Stimulated activated CD4-positive, alpha-beta T cell treated with anti-CD3 and anti-CD28 coated beads, Interleukin-15, amount 100 ng/mL, for 24 hours (primary cell): ENCODE measurements around the gene PDGFRB.

ENCODE experiments used
- DNase-seq: peaks from one replicate; pipeline ENCODE4 v3.0.0-alpha.2; 2020

The PDGFRB gene

GRCh38 chr5:150162142-150162513, 6.5 kb upstream of the PDGFRB start:
- no peak for DNase-seq

GRCh38 chr5:150161242-150162141, 5.8 kb upstream of the PDGFRB start:
- DNase-seq, result peak; percentile 84

GRCh38 chr5:150160448-150161081, 4.9 kb upstream of the PDGFRB start:
- DNase-seq, result no peak

- no peak for DNase-seq
Observed at GRCh38 chr5:150159741-150160179, 4.1 kb upstream of the PDGFRB start.

GRCh38 chr5:150159031-150159430, 3.4 kb upstream of the PDGFRB start:
- DNase-seq, result no peak

- no peak for DNase-seq
Observed at GRCh38 chr5:150158170-150158949, 2.7 kb upstream of the PDGFRB start.

GRCh38 chr5:150157168-150157567, 1.5 kb upstream of the PDGFRB start:
- no peak for DNase-seq

- no peak for DNase-seq
Observed at GRCh38 chr5:150156540-150156939, 895 bp upstream of the PDGFRB start.

- no peak for DNase-seq
Observed at GRCh38 chr5:150156027-150156368, 353 bp upstream of the PDGFRB start.

DNA sequence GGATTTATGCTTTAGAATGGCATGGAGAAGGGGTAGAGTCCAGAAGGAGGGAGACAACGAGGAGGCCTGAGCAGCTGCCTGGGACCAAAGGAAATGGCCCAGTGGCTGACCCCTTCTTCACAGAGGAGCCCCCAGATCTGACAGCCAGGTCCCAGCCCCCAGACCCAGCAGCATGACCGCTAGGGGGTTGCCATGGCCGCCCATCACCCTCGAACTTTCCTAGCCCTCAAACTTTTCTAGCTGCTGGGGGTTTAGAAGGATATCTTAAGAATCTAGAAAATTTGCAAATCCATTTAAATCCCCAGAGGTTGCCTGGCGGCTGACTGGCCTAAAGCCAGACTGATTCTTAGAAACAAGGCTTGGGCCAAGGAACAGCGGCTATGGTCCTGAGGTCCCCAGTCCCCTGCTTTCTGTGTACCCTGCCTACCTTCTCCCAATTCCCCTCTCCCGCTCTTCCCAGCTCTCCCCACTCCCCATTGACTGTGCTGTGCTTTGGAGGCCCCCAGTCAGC, 972 bp downstream of the PDGFRB start:
- DNase-seq, result no peak

DNA sequence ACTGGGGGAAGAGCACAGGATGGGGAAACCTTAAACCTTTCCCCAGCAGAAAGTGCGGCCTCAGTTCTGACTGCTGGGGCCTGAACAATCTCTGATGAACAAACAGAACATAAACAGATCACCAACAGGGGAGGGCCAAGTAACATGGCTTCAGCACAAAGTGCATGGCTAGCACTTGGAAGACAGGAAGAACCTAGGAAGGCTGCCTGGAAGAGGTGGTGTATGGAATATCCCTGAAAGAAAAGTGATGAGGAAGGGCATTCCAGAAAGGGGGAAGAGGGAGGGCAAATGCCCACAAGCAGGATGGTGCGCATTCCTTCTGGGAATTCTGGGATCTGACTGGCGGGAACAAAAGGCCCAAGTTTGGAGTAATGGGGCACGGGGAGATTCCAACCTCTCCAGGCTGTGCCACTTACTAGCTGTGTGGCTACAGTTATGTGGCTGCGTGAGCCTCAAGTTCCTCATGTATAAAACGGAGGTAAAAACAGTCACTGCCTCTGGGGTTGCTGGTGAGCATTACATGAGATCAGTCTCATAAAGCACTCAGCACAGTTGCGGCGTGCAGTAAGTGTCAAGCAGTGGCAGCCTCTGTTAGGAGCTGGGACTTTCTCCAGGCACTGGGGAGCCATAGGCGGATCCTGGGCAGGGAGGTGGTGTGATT, 1.6 kb downstream of the PDGFRB start:
- DNase-seq, result no peak

DNA sequence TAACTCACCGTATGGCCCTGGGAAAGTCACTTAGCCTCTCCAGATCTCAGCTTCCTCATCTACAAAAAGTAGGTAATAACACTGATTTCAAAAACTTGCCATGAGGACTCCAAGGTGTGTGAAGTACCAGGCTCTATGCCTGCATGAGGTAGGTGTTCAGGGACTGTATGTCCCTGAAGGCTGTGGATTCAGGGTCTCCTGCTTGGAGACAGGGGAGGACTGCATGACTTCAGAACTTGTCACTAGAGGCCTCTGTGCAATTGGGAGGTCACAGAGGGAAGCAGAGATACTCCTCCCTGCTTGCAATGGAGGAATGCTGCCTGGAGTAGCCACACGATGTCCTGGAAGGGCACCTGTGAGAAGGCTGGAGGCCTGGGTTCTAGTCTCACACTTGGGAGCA, 2.2 kb downstream of the PDGFRB start:
- DNase-seq, result no peak

DNA sequence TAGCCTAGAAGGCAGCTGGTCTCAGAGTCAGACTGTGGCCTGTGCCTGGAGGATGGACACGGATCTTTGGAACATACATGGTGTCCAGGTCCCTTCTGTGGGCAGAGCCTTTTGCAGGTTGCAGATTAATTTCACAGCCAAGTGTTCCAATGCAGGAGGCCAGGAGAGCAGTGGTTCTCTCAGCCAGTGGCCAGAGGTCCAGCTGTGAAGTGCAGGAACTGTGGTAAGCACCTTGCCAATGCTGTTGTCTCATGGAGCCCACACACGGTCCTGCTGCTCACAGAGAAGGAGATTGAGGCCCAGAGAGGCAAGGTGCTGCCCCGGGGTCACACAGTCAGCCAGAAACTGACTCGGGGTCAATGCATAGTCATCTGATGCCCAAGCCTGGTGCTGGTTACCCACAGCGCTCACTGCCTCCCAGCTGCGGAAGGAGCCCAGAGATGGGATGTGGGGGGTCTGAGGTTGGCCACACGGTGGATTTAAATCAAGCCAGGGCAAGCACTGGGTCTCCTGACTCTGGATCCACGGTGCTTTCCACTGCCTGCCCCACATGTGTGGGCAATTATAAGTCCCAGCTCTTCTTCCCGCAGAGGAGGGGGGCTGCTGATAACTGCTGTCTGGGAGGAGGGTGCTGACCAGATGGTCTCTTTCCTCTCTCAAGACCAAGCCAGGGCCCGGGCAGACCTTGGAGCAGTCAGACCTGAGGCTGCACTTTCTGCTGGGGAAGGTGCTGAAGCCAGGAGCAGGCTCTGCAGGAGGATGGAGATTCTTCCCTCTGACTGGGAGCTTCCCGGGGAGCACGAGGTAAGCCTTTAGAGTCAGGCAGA, 2.8 kb downstream of the PDGFRB start:
- DNase-seq, result no peak

DNA sequence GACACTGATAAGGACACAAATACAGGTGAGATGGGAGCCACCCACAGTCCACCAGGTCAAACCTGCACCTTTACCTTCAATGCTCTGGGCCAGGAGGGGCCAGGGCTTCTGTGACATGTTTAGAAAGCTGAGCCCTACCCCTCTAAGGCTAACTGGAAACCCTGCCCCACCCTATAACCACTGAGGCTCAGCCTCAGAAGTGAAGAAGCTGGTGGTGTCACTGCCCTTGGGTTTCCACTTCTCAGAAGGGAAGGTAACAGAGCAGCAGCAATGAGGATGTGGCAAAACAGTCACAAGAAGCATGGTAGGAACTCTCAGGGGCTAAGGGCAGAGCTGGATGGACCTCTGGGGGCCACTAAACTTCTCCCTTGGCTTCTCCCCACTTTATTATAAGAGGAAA, 6.0 kb downstream of the PDGFRB start:
- no peak for DNase-seq

DNA sequence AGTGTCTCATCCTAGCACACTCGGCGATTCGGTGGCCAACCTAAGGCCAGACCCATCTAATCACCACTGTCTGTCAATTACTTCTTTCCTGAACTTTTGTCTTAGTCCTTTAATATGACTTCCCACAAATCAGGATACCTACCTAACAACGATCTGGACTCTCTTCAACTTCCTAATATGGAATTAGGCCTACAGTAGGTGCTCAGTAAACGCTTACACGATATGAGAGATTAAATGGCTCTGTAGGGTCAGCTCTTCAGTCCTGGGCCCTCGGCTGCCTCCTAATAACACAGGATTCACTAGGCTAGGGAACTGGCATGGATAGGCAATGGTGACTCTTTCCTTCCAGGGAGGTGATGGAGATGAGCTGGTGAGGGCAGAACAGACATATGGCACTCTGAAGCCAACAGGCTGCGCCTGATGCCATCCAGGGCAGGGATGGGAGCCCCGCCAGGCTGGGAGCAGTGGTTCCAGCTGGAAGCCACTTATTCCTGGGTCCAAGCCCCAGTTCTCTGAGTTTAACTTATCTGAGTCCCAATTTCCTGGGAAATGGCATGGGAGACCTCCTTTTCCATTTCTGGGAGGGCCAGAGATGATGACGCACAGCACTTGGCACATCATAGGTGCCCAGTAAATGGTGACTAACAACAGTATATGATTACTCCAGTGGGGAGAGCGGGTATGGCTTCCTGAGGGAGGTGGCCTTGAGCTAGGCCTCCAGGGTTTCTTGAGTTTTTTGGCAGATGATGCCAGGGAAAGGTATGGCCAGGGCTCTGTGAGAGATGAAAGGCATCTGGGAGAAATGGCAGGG, 7.3 kb downstream of the PDGFRB start:
- DNase-seq, result no peak

- no peak for DNase-seq
Observed at GRCh38 chr5:150147670-150148069, 8.0 kb downstream of the PDGFRB start.

GRCh38 chr5:150146862-150147601, 8.6 kb downstream of the PDGFRB start:
- no peak for DNase-seq

- DNase-seq, result no peak
Observed at GRCh38 chr5:150146235-150146634, 9.4 kb downstream of the PDGFRB start.

DNA sequence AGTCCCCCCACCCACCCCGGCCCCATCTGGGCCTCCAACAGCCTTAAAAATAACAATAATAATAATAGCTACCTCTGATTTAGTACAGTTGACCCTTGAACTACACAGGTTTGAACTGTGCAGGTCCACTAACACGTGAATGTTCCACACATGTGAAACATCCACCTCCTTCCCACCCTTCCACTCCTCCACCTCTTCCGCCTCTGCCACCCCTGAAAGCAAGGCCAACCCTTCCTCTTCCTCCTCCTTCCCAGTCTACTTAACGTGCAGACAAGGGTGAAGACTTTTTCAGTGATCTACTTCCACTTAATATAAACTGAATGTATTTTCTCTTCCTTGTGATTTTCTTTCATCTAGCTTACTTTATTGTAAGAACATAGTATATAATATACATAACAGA, 10.8 kb downstream of the PDGFRB start:
- no peak for DNase-seq

DNA sequence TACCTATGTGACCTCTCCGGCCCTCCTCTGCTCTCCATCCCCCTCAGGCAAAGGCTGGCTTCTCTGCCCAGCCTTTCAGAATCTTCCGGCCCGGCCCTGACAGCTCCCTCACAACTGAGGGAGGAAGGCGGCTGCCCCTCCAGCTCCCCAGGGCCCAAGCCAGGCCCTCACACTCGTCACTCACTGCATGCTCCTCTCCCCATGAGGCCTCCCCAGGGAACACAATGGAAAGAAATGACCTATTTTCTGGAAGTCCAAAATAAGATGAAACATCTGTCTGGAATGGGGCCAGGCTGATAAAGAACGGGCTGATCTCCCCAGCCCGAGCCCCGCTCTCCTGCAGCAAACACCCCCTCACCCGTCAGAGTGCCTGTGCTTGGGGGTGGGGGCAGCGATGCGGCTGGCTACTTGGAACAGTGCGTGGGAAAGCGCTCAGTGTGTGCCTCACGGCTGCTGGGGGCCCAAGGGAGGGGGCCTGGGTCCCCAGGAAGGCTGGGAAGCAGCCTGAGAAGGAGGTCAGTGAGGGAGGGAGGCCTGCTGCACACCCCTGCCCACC, 11.3 kb downstream of the PDGFRB start:
- no peak for DNase-seq
